T-helper 2 cell treated with Interferon-gamma antibody and Interleukin-4, amounts not matched to agents 5 μg/mL and 100 μg/mL, for 36 hours (primary cell): ENCODE results near the gene C16orf96.
"Not testable (repeated sequence)": the region's sequence is repeated elsewhere in the genome, so short reads cannot be mapped to it uniquely, and the experiment has no call there.

Experiments
- DNase-seq: peaks from one replicate; pipeline ENCODE4 v3.0.0; 2021; ENCODE audit warnings: low spot score
- H3K27ac Mint-ChIP-seq: one replicate; pipeline ENCODE4 v1.8.0; 2021; ENCODE audit warnings: mild to moderate bottlenecking, mixed read lengths
- H3K27me3 Mint-ChIP-seq: one replicate; pipeline ENCODE4 v1.8.0; 2021; ENCODE audit warnings: low read depth, mixed read lengths
- H3K36me3 Mint-ChIP-seq: one replicate; pipeline ENCODE4 v1.8.0; 2021; ENCODE audit warnings: low read depth, mixed read lengths
- H3K4me1 Mint-ChIP-seq: one replicate; pipeline ENCODE4 v1.8.0; 2021; ENCODE audit warnings: low read depth, mixed read lengths
- H3K4me3 Mint-ChIP-seq: one replicate; pipeline ENCODE4 v1.8.0; 2022; ENCODE audit warnings: mild to moderate bottlenecking, moderate library complexity, mixed read lengths
- H3K9me3 Mint-ChIP-seq: one replicate; pipeline ENCODE4 v1.8.0; 2021; ENCODE audit warnings: mixed read lengths

The C16orf96 gene

GRCh38 chr16:4561596-4561995 is 5.5 kb downstream of the C16orf96 start:
- Mint-ChIP-seq H3K4me3 (no peak overlapping the region), H3K36me3 (no peaks in the 10 kb centered on the region), H3K9me3 (no peaks in the 10 kb centered on the region), H3K27me3 (peaks cover 4% of the 10 kb centered on the region), H3K27ac (no peak overlapping the region), H3K4me1 (peaks cover 4% of the 10 kb centered on the region)
- DNase-seq: no peak

- DNase-seq: no peak
- Mint-ChIP-seq H3K27ac (no peak overlapping the region), H3K4me1 (peaks cover 6% of the 10 kb centered on the region), H3K36me3 (no peaks in the 10 kb centered on the region), H3K4me3 (no peak overlapping the region), H3K27me3 (peaks cover 2% of the 10 kb centered on the region), H3K9me3 (no peaks in the 10 kb centered on the region)
Measured at GRCh38 chr16:4564661-4565267, 8.6 kb downstream of the C16orf96 start.

- Mint-ChIP-seq H3K4me3 (no peak overlapping the region), H3K27me3 (peaks cover 2% of the 10 kb centered on the region), H3K9me3 (no peaks in the 10 kb centered on the region), H3K36me3 (no peaks in the 10 kb centered on the region), H3K4me1 (peaks cover 6% of the 10 kb centered on the region), H3K27ac (no peak overlapping the region)
- DNase-seq: no peak
Measured at GRCh38 chr16:4566144-4566543, 10.0 kb downstream of the C16orf96 start.

GRCh38 chr16:4570086-4570485 is 13.9 kb downstream of the C16orf96 start:
- Mint-ChIP-seq H3K27ac (no peak overlapping the region), H3K27me3 (peaks cover 2% of the 10 kb centered on the region), H3K4me1 (peaks cover 6% of the 10 kb centered on the region), H3K4me3 (no peak overlapping the region), H3K9me3 (no peaks in the 10 kb centered on the region), H3K36me3 (no peaks in the 10 kb centered on the region)
- no peak for DNase-seq

DNA sequence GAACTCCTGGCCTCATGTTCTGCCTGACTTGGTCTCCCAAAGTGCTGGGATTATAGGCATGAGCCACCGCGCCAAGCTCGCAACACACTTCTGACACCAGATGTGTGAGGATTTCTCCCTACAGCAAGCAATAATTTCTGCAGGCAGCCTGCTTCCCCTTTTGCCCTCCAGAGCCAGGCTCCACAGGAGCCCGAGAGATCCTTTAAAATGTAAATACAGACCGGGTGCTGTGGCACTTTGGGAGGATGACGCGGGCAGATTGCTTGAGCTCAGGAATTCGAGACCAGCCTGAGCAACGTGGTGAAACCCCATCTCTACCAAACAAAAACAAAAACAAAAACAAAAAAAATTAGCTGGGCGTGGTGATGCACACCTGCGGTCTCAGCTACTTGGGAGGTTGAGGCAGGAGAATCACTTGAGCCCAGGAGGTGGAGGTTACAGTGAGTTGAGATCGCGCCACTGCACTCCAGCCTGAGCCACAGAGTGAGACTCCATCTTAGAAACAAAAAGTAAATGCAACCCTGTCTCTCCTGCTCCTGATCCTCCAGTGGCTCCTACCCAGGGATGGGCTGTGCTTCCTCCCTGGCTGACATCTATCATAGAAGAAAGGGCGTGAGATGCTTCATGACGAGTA is 14.7 kb downstream of the C16orf96 start:
- Mint-ChIP-seq H3K9me3 (no peaks in the 10 kb centered on the region), H3K27me3 (peaks cover 2% of the 10 kb centered on the region), H3K36me3 (no peaks in the 10 kb centered on the region), H3K4me1 (peaks cover 6% of the 10 kb centered on the region), H3K4me3 (no peak overlapping the region), H3K27ac (no peak overlapping the region)
- DNase-seq: no peak

DNA sequence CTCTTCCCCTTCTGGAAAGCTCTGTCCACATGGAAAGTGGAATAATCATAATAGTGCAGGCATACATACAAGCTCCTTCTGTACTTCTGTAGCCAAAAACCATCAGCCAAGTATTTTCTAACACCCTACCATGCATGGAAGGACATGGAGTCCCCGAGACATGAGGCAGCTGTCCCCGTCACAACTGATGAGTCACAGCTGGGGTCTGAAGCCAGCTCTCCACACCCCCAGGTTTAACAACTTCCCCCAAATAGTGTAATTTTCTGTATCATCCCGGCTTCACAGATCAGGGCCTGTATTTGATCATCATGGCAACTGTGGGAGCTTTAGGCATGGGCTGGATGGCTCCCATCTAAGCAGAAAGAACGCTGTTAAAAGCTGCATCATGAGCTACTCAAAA is 16.6 kb downstream of the C16orf96 start:
- Mint-ChIP-seq H3K9me3 (no peaks in the 10 kb centered on the region), H3K27me3 (no peaks in the 10 kb centered on the region), H3K4me3 (no peak overlapping the region), H3K27ac (no peak overlapping the region), H3K36me3 (no peaks in the 10 kb centered on the region), H3K4me1 (no peaks in the 10 kb centered on the region)
- no peak for DNase-seq

GRCh38 chr16:4573926-4574325 is 17.8 kb downstream of the C16orf96 start:
- H3K9me3 Mint-ChIP-seq, H3K27me3 Mint-ChIP-seq, H3K4me3 Mint-ChIP-seq, H3K27ac Mint-ChIP-seq, H3K36me3 Mint-ChIP-seq, H3K4me1 Mint-ChIP-seq, DNase-seq: not testable (repeated sequence)

- no peaks in the 10 kb centered on the region for H3K27me3 Mint-ChIP-seq
- no peak overlapping the region for H3K4me3 Mint-ChIP-seq
- no peak for DNase-seq
- no peaks in the 10 kb centered on the region for H3K4me1 Mint-ChIP-seq
- no peaks in the 10 kb centered on the region for H3K36me3 Mint-ChIP-seq
- no peak overlapping the region for H3K27ac Mint-ChIP-seq
- H3K9me3 Mint-ChIP-seq: no peaks in the 10 kb centered on the region
Measured at GRCh38 chr16:4574919-4575705, 19.0 kb downstream of the C16orf96 start.

- Mint-ChIP-seq H3K4me3 (no peak overlapping the region), H3K27me3 (no peaks in the 10 kb centered on the region), H3K4me1 (no peaks in the 10 kb centered on the region), H3K27ac (no peak overlapping the region), H3K36me3 (no peaks in the 10 kb centered on the region), H3K9me3 (no peaks in the 10 kb centered on the region)
- no peak for DNase-seq
Measured at GRCh38 chr16:4576008-4576407, 19.9 kb downstream of the C16orf96 start.

- H3K4me3 Mint-ChIP-seq: no peak overlapping the region
- H3K27ac Mint-ChIP-seq: no peak overlapping the region
- no peaks in the 10 kb centered on the region for H3K36me3 Mint-ChIP-seq
- H3K9me3 Mint-ChIP-seq: no peaks in the 10 kb centered on the region
- no peaks in the 10 kb centered on the region for H3K27me3 Mint-ChIP-seq
- no peaks in the 10 kb centered on the region for H3K4me1 Mint-ChIP-seq
- DNase-seq: no peak
Measured at GRCh38 chr16:4578961-4579530, 22.9 kb downstream of the C16orf96 start.

DNA sequence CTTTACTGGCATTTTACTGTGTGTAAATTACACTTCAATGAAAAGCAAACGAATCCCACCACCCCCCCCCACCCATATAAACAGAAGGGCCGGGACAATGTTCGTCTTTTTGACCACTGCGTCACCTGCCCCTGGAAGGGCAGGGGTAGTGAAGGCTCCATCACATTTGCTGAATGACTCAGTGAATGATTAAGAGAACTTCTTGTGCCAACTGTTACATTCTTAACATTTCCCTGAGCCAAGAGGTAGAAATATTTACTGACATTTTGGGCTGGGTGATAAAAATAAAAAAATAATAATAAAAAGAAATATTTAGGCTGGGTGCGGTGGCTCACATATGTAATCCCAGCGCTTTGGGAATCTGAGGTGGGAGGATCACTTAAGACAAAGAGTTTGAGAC is 24.1 kb downstream of the C16orf96 start:
- DNase-seq: no peak
- Mint-ChIP-seq H3K4me1 (no peaks in the 10 kb centered on the region), H3K27ac (no peak overlapping the region), H3K9me3 (no peaks in the 10 kb centered on the region), H3K36me3 (no peaks in the 10 kb centered on the region), H3K4me3 (no peak overlapping the region), H3K27me3 (no peaks in the 10 kb centered on the region)

- no peak overlapping the region for H3K27ac Mint-ChIP-seq
- peaks cover 3% of the 10 kb centered on the region for H3K4me1 Mint-ChIP-seq
- no peak for DNase-seq
- H3K9me3 Mint-ChIP-seq: no peaks in the 10 kb centered on the region
- H3K36me3 Mint-ChIP-seq: no peaks in the 10 kb centered on the region
- H3K27me3 Mint-ChIP-seq: peaks cover 12% of the 10 kb centered on the region
- no peak overlapping the region for H3K4me3 Mint-ChIP-seq
Measured at GRCh38 chr16:4583906-4584305, 27.8 kb downstream of the C16orf96 start.

GRCh38 chr16:4586291-4586690 is 30.2 kb downstream of the C16orf96 start:
- no peaks in the 10 kb centered on the region for H3K9me3 Mint-ChIP-seq
- H3K27me3 Mint-ChIP-seq: peaks cover 12% of the 10 kb centered on the region
- H3K4me1 Mint-ChIP-seq: peaks cover 3% of the 10 kb centered on the region
- DNase-seq: no peak
- H3K36me3 Mint-ChIP-seq: no peaks in the 10 kb centered on the region
- no peak overlapping the region for H3K4me3 Mint-ChIP-seq
- no peak overlapping the region for H3K27ac Mint-ChIP-seq

DNA sequence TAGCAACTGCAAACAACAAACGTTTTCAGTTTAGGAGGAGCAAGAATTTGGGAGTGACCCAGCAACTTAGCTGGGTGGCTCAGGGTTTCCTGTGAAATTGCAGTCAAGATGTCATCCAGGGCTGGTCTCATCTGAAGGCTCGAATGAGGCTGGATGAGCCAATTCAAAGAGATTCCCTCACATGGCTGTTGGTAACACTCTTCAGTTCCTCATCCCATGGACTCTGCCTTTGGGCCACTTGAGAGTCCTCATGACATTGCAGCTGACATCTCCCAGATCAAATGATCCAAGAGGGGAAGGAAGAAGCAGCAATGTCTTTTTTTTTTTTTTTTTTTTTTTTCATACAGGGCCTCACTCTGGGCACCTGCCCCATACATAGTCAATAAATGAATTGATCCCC is 32.2 kb downstream of the C16orf96 start:
- H3K36me3 Mint-ChIP-seq: no peaks in the 10 kb centered on the region
- H3K4me1 Mint-ChIP-seq: peaks cover 3% of the 10 kb centered on the region
- DNase-seq: no peak
- H3K4me3 Mint-ChIP-seq: no peak overlapping the region
- H3K27ac Mint-ChIP-seq: no peak overlapping the region
- peaks cover 12% of the 10 kb centered on the region for H3K27me3 Mint-ChIP-seq
- no peaks in the 10 kb centered on the region for H3K9me3 Mint-ChIP-seq
